Astrocyte of the spinal cord (primary cell): ENCODE results near the gene GPR50.

Experiments
- DNase-seq: peaks from one replicate; pipeline ENCODE4 v3.0.0; 2011; ENCODE audit warnings: low read depth, low spot score
- H3K4me3 ChIP-seq: 2 replicates; pipeline ENCODE4 v1.5.1; 2011; ENCODE audit warnings: low read depth, mild to moderate bottlenecking, low read length, moderate library complexity
- in situ Hi-C: cut with HindIII; loops from 2 replicates; pipeline ENCODE4 v1.10.0; 2017; ENCODE audit warnings: low sequenced_read_pairs
- TF ChIP-seq, protein P1 (sequence below): IDR thresholded peaks from 2 replicates; pipeline ENCODE4 v1.5.1; 2012; ENCODE audit warnings: low read depth, mild to moderate bottlenecking, low read length, inconsistent platforms

The GPR50 gene

DNA sequence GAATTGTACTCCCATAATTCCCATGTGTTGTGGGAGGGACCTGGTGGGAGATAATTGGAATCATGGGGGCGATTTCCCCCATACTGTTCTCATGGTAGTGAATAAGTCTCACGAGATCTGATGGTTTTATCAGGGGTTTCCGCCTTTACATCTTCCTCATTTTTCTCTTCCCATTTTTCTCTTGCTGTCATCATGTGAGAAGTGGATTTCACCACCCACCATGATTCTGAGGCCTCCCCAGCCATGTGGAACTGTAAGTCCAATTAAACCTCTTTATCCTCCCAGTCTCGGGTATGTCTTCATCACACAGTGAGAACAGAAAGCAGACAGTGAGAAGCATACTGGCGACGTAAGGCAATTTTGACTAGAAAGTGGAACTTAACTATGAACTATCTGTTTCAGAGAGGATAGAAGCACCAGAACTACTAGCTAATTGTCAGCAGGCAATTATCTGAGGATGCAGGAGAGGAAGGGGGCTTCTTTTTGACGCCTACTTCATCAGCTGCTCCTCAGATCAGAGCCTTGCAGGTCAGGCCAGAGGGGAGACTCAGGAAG, 8.5 kb upstream of the GPR50 start:
- TF ChIP-seq, protein P1, sequence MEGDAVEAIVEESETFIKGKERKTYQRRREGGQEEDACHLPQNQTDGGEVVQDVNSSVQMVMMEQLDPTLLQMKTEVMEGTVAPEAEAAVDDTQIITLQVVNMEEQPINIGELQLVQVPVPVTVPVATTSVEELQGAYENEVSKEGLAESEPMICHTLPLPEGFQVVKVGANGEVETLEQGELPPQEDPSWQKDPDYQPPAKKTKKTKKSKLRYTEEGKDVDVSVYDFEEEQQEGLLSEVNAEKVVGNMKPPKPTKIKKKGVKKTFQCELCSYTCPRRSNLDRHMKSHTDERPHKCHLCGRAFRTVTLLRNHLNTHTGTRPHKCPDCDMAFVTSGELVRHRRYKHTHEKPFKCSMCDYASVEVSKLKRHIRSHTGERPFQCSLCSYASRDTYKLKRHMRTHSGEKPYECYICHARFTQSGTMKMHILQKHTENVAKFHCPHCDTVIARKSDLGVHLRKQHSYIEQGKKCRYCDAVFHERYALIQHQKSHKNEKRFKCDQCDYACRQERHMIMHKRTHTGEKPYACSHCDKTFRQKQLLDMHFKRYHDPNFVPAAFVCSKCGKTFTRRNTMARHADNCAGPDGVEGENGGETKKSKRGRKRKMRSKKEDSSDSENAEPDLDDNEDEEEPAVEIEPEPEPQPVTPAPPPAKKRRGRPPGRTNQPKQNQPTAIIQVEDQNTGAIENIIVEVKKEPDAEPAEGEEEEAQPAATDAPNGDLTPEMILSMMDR, result no peak
- DNase-seq, result no peak
- in situ Hi-C loops, result no loop called here
- H3K4me3 ChIP-seq, result no peak overlapping the region

DNA sequence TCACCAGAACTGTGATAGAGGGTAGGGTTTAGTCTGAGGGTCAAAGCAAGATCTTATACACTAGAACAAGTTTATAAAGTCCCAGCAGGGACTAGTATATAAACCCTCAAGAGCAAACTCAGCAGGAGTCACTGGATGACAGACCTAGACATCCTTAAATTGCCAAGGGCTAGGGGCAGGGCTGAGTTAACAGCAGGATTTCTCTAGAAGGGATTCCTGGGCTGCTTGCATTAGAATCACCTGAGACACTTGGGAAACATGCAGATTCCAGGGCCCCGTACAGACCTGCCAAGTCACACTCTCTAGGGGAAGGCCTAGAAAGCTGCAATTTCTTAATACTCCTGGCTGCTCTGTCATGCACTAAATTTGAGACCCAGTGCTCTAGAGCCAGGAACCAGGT, 6.6 kb upstream of the GPR50 start:
- H3K4me3 ChIP-seq, result no peak overlapping the region
- TF ChIP-seq, protein P1, result no peak
- in situ Hi-C loops, result no loop called here
- DNase-seq, result no peak

DNA sequence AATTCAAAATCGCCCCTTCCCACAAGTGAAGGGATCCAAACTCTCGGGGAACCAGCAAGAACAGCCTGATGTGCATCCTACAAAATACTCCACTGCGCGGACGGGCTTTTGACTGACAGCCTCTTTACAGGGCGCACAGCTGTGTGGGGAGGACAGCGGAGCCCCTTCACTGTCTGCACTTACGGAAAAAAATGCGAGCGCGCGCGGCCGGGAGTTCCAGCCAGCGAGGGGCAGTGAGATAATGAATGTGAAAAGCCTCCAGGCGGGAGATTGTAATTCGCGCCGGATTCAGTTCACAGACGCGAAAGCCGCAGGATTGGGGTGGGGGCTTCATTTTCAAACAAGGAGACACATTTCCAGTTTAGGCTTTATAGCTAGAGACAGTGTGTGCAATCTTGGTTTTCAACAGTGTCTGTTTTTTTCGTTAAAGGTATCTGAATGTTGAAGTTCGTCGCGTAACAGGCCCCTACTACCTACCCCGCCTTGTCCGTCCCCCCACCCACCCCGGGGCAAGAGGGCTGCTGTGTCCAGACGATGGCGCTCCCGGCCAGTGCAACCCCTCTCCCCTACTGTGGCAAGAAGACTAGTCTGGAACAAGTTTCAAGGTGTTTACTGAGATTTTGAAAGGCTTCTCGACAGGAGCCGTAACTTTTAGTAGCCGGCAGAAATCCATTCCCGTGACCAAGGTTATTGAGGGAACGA, 1.7 kb upstream of the GPR50 start:
- TF ChIP-seq, protein P1, result no peak
- no peak for DNase-seq
- in situ Hi-C loops, result no loop called here
- no peak overlapping the region for H3K4me3 ChIP-seq

DNA sequence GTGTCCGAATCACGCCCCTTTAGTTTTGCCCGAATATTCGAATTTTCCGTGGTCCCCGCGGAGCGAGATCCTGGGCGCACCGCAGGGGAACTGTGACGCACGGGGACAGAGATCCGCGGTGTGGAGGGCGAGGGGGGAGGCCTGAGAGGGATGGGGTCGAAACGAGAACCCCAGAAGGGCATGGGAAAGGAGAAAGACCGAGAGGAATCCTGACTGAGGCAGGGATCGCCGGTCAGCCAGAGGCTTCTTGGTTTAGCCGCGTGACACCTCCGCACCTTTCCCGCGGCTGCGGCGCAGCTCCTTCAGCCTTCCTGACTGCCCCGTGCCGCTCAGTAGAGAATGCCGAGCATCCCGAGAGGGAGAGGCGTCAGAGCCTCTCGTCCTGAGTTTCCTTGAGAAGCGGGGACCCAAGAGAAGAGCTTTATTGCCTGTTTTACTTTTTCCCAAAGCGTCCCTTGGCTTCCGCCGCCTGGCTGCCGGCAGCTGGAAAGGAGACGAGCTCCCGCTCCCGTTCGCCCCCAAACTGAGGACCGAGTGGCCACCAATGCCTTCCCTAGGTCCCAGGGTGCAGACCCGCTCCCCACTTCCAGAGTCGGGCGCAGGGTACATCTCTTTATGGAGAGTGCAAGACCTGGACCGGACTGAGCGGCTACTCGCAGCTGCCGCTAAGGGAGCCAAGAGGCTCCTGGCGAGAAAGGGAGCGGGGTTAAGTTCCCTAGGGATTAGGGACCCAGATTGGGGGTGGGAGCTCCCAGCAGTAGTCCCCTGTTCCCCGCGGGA, 911 bp upstream of the GPR50 start:
- in situ Hi-C loops, result no loop called here
- TF ChIP-seq, protein P1, result no peak
- H3K4me3 ChIP-seq, result no peak overlapping the region
- DNase-seq, result no peak

DNA sequence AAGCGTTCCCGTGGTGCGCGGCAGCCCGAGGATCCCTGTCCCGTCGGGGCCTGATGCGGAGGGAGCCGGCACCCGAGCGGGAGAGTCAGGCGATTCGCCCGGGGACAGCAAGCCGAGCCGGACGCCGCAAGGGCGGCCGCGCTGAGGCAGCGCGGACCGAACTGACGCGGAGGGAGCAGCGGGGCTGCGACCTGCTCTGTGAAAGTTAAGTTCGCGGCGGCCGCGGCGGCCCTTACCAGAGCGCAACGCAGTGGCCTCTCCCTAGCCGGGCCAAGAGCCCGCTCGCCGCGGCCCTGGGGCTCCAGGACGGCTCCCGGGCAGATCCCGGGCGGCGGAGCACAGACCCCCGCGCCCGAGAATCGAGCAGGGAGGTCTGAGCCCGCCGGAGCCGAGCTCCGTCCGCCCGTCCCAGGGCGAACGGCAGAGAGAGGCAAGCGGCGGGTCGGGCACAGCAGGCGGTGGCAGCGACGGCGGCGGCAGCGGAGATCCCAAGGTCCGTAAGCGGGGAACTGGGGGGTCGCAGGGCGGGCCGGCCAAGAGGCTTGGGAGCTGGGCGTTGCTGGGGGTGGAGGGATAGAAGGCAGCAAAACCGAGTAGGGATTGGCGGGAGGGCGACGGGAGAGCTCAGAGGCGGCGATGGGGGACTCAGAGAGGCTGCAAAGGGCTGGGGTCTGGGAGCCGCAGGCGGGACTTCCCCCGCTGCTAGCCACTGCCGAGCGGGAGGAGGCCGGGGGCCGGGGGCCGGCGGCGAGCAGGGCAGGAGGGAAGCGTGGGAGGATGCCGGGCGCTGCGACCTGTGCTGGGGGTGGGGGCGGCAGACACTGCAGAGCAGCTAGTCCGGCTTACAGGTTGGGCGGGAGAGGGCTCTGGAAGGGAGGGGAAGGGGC, 1.0 kb downstream of the GPR50 start:
- TF ChIP-seq, protein P1, result no peak
- no peak overlapping the region for H3K4me3 ChIP-seq
- in situ Hi-C loops, result no loop called here
- no peak for DNase-seq

DNA sequence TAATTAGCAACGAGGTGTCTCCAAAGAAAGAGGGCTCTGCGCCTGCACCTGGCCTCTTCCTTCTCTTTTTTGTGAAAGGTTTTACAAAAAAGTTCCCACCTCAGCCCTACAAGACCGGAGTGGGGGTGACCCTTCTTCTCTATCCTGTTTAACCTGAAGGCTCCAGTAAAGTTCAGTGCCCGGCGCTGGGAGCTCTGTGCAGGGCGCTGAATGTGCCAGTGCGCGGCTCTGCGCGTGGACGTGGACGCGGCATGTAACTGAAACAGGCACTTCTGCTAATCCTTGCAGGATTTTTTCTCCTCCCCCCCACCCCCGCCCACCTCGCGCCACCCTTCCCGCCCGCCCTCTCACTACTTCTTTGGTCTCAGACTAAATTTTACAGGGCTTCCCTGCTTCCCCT, 2.4 kb downstream of the GPR50 start:
- no peak for DNase-seq
- no peak overlapping the region for H3K4me3 ChIP-seq
- in situ Hi-C loops, result no loop called here
- TF ChIP-seq, protein P1, result no peak
